HEK293 (cell line): ENCODE measurements around the gene FGD6.
A peak's percentile ranks its signal among the peaks of the same experiment; 100 is the strongest.

Source experiments
- ATF2 ChIP-seq: fragments of 450-650 bp; formaldehyde crosslinking; IDR thresholded peaks from 2 replicates; pipeline ENCODE4 v1.5.1; 2016; ENCODE audit warnings: missing biosample characterization, missing genetic modification characterization, low read depth
- EGR2 ChIP-seq: fragments of 450-650 bp; formaldehyde crosslinking; IDR thresholded peaks from 2 replicates; pipeline ENCODE4 v1.5.1; 2016; ENCODE audit warnings: low read depth, missing biosample characterization, missing genetic modification characterization
- FEZF1 ChIP-seq: fragments of 450-650 bp; formaldehyde crosslinking; IDR thresholded peaks from 2 replicates; pipeline ENCODE4 v1.5.1; 2016; ENCODE audit warnings: missing biosample characterization, missing genetic modification characterization
- GLIS1 ChIP-seq: fragments of 450-650 bp; formaldehyde crosslinking; IDR thresholded peaks from 2 replicates; pipeline ENCODE4 v1.5.1; 2016; ENCODE audit warnings: missing biosample characterization, missing genetic modification characterization
- GLIS2 ChIP-seq: fragments of 450-650 bp; formaldehyde crosslinking; IDR thresholded peaks from 2 replicates; pipeline ENCODE4 v1.5.1; 2016; ENCODE audit warnings: missing biosample characterization, missing genetic modification characterization
- HOXC10 ChIP-seq: sonication (generic); formaldehyde crosslinking; IDR thresholded peaks from 2 replicates; pipeline ENCODE4 v1.8.1; 2023; ENCODE audit warnings: mild to moderate bottlenecking, missing genetic modification reagents
- KLF16 ChIP-seq: fragments of 450-650 bp; formaldehyde crosslinking; IDR thresholded peaks from 2 replicates; pipeline ENCODE4 v1.5.1; 2017; ENCODE audit warnings: missing biosample characterization, missing genetic modification characterization
- KLF9 ChIP-seq: fragments of 450-650 bp; formaldehyde crosslinking; IDR thresholded peaks from 2 replicates; pipeline ENCODE4 v1.5.1; 2016; ENCODE audit warnings: missing biosample characterization, missing genetic modification characterization, low read depth
- OVOL3 ChIP-seq: fragments of 450-650 bp; formaldehyde crosslinking; IDR thresholded peaks from 2 replicates; pipeline ENCODE4 v1.5.1; 2016; ENCODE audit warnings: missing biosample characterization, missing genetic modification characterization
- RBAK ChIP-seq: fragments of 450-650 bp; formaldehyde crosslinking; IDR thresholded peaks from 2 replicates; pipeline ENCODE4 v1.5.1; 2016; ENCODE audit warnings: missing biosample characterization, missing genetic modification characterization
- REST ChIP-seq: fragments of 450-650 bp; formaldehyde crosslinking; IDR thresholded peaks from 2 replicates; pipeline ENCODE4 v1.5.1; 2016; ENCODE audit warnings: missing biosample characterization, missing genetic modification characterization
- TRIM28 ChIP-seq: IDR thresholded peaks from 2 replicates; pipeline ENCODE4 v1.6.1; 2011; ENCODE audit warnings: low read length, control low read depth, borderline replicate concordance
- YY1 ChIP-seq: fragments of 450-650 bp; formaldehyde crosslinking; IDR thresholded peaks from 2 replicates; pipeline ENCODE4 v1.5.1; 2018; ENCODE audit warnings: missing biosample characterization, missing genetic modification characterization
- ZFP69B ChIP-seq: fragments of 450-650 bp; formaldehyde crosslinking; IDR thresholded peaks from 2 replicates; pipeline ENCODE4 v1.5.1; 2016; ENCODE audit warnings: missing biosample characterization, missing genetic modification characterization
- ZNF155 ChIP-seq: fragments of 450-650 bp; formaldehyde crosslinking; IDR thresholded peaks from 2 replicates; pipeline ENCODE4 v1.5.1; 2016; ENCODE audit warnings: missing biosample characterization, missing genetic modification characterization
- ZNF169 ChIP-seq: fragments of 450-650 bp; formaldehyde crosslinking; IDR thresholded peaks from 2 replicates; pipeline ENCODE4 v1.5.1; 2016; ENCODE audit warnings: missing biosample characterization, missing genetic modification characterization
- ZNF202 ChIP-seq: fragments of 450-650 bp; formaldehyde crosslinking; IDR thresholded peaks from 2 replicates; pipeline ENCODE4 v1.5.1; 2016; ENCODE audit warnings: missing biosample characterization, missing genetic modification characterization, borderline replicate concordance
- ZNF221 ChIP-seq: fragments of 450-650 bp; formaldehyde crosslinking; IDR thresholded peaks from 2 replicates; pipeline ENCODE4 v1.5.1; 2017; ENCODE audit warnings: missing biosample characterization, missing genetic modification characterization, borderline replicate concordance
- ZNF239 ChIP-seq: fragments of 450-650 bp; formaldehyde crosslinking; IDR thresholded peaks from 2 replicates; pipeline ENCODE4 v1.5.1; 2016; ENCODE audit warnings: missing biosample characterization, missing genetic modification characterization
- ZNF391 ChIP-seq: fragments of 450-650 bp; formaldehyde crosslinking; IDR thresholded peaks from 2 replicates; pipeline ENCODE4 v1.5.1; 2016; ENCODE audit warnings: low read depth, missing biosample characterization, missing genetic modification characterization, borderline replicate concordance
- ZNF596 ChIP-seq: fragments of 450-650 bp; IDR thresholded peaks from 2 replicates; pipeline ENCODE4 v1.5.0; 2018; ENCODE audit warnings: missing biosample characterization, mild to moderate bottlenecking, missing genetic modification characterization, moderate library complexity
- ZNF610 ChIP-seq: fragments of 450-650 bp; formaldehyde crosslinking; IDR thresholded peaks from 2 replicates; pipeline ENCODE4 v1.5.1; 2016; ENCODE audit warnings: missing biosample characterization, missing genetic modification characterization, borderline replicate concordance
- ZNF658 ChIP-seq: fragments of 450-650 bp; formaldehyde crosslinking; IDR thresholded peaks from 2 replicates; pipeline ENCODE4; 2016; ENCODE audit warnings: missing biosample characterization, missing genetic modification characterization
- ZNF660 ChIP-seq: fragments of 450-650 bp; IDR thresholded peaks from 2 replicates; pipeline ENCODE4 v1.5.1; 2018; ENCODE audit warnings: missing biosample characterization, mild to moderate bottlenecking, missing genetic modification characterization
- ZNF664 ChIP-seq: fragments of 450-650 bp; formaldehyde crosslinking; IDR thresholded peaks from 2 replicates; pipeline ENCODE4 v1.5.1; 2016; ENCODE audit warnings: missing biosample characterization, missing genetic modification characterization
- ZNF792 ChIP-seq: fragments of 450-650 bp; formaldehyde crosslinking; IDR thresholded peaks from 2 replicates; pipeline ENCODE4 v1.5.1; 2016; ENCODE audit warnings: missing biosample characterization, missing genetic modification characterization
- TF ChIP-seq, protein P1 (sequence below): fragments of 450-650 bp; formaldehyde crosslinking; IDR thresholded peaks from 2 replicates; pipeline ENCODE4 v1.5.1; 2016; ENCODE audit warnings: missing biosample characterization, missing genetic modification characterization
- TF ChIP-seq, protein P2 (sequence below): fragments of 450-650 bp; formaldehyde crosslinking; IDR thresholded peaks from 2 replicates; pipeline ENCODE4 v1.5.1; 2016; ENCODE audit warnings: missing biosample characterization, missing genetic modification characterization
- TF ChIP-seq, protein P3 (sequence below): fragments of 450-650 bp; formaldehyde crosslinking; IDR thresholded peaks from 2 replicates; pipeline ENCODE4 v1.5.1; 2016; ENCODE audit warnings: missing biosample characterization, missing genetic modification characterization

The FGD6 gene

DNA sequence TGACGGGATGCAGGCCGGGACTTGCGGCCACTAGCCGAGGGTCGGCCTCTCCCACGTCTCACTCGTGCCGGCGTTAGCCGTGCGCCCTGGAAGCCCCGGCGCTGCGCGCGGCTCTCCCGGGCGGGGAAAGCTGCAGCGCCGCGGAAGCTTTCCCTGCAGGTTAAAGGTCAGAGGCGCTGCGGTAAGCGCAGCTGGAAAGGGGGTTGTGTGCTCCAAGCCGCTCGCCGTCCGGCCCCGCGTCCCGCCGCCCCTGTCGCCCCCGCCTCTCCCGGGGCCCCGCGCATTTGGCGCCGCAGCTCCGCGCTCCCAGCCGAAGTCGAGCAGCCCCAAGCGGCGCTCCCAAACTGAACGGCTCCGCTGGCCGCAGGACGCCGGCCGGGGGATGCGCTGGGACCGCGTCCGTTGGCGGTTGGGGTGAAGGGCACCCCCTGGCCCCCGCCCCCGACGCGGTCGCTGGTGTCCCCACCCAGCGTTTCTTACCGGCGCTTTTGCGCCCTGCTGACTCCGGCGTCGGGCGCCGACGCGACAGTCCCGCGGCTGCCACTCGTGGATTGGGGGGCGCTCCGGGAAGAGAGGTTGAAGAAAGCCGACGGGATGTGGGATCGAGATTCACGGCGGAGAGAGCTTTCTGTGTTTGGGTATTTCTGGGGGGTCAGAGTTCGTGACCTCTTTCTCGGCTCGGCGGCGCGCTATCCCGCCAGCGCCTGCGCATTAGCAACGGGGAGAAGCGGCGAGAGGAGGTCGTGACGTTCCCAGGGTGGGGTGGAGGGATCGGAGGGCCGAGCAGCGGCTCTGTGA is 144.2 kb downstream of the FGD6 start, which contains the start of gene NR2C1 (continued):
- TF ChIP-seq, protein P1, sequence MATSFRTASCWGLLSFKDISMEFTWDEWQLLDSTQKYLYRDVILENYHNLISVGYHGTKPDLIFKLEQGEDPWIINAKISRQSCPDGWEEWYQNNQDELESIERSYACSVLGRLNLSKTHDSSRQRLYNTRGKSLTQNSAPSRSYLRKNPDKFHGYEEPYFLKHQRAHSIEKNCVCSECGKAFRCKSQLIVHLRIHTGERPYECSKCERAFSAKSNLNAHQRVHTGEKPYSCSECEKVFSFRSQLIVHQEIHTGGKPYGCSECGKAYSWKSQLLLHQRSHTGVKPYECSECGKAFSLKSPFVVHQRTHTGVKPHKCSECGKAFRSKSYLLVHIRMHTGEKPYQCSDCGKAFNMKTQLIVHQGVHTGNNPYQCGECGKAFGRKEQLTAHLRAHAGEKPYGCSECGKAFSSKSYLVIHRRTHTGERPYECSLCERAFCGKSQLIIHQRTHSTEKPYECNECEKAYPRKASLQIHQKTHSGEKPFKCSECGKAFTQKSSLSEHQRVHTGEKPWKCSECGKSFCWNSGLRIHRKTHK (tag by site-specific recombination): no peak
- TF ChIP-seq, protein P2, sequence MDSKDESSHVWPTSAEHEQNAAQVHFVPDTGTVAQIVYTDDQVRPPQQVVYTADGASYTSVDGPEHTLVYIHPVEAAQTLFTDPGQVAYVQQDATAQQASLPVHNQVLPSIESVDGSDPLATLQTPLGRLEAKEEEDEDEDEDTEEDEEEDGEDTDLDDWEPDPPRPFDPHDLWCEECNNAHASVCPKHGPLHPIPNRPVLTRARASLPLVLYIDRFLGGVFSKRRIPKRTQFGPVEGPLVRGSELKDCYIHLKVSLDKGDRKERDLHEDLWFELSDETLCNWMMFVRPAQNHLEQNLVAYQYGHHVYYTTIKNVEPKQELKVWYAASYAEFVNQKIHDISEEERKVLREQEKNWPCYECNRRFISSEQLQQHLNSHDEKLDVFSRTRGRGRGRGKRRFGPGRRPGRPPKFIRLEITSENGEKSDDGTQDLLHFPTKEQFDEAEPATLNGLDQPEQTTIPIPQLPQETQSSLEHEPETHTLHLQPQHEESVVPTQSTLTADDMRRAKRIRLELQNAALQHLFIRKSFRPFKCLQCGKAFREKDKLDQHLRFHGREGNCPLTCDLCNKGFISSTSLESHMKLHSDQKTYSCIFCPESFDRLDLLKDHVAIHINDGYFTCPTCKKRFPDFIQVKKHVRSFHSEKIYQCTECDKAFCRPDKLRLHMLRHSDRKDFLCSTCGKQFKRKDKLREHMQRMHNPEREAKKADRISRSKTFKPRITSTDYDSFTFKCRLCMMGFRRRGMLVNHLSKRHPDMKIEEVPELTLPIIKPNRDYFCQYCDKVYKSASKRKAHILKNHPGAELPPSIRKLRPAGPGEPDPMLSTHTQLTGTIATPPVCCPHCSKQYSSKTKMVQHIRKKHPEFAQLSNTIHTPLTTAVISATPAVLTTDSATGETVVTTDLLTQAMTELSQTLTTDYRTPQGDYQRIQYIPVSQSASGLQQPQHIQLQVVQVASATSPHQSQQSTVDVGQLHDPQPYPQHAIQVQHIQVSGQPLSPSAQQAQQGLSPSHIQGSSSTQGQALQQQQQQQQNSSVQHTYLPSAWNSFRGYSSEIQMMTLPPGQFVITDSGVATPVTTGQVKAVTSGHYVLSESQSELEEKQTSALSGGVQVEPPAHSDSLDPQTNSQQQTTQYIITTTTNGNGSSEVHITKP (tag by site-specific recombination): no peak
- TF ChIP-seq ZFP69B (tag by site-specific recombination) (no peak), TRIM28 (no peak), EGR2 (tag by site-specific recombination) (no peak), ZNF169 (tag by site-specific recombination) (no peak), RBAK (tag by site-specific recombination) (no peak), YY1 (tag by site-specific recombination) (no peak), ZNF239 (no peak), GLIS1 (tag by site-specific recombination) (peak; percentile 43), KLF16 (tag by site-specific recombination) (peak; percentile 60; the same call in 1 of the 2 replicates), KLF9 (tag by site-specific recombination) (peak; percentile 50; the same call in 1 of the 2 replicates), ZNF202 (no peak), ZNF596 (tag by site-specific recombination) (no peak), ZNF221 (no peak), ATF2 (tag by site-specific recombination) (no peak), OVOL3 (no peak; the same call in 1 of the 2 replicates), ZNF391 (tag by site-specific recombination) (0 out of 2 replicates have a peak, but pooled peaks have one; percentile 13), FEZF1 (tag by site-specific recombination) (peak; percentile 18; the same call in 1 of the 2 replicates), HOXC10 (0 out of 2 replicates have a peak, but pooled peaks have one; percentile 12), ZNF664 (tag by site-specific recombination) (no peak), ZNF792 (tag by site-specific recombination) (no peak), ZNF658 (tag by site-specific recombination) (no peak), ZNF155 (tag by site-specific recombination) (no peak), GLIS2 (tag by site-specific recombination) (peak; percentile 75; the same call in 1 of the 2 replicates), ZNF660 (no peak; the same call in none of the 2 replicates), REST (no peak), ZNF610 (no peak)
- TF ChIP-seq, protein P3, sequence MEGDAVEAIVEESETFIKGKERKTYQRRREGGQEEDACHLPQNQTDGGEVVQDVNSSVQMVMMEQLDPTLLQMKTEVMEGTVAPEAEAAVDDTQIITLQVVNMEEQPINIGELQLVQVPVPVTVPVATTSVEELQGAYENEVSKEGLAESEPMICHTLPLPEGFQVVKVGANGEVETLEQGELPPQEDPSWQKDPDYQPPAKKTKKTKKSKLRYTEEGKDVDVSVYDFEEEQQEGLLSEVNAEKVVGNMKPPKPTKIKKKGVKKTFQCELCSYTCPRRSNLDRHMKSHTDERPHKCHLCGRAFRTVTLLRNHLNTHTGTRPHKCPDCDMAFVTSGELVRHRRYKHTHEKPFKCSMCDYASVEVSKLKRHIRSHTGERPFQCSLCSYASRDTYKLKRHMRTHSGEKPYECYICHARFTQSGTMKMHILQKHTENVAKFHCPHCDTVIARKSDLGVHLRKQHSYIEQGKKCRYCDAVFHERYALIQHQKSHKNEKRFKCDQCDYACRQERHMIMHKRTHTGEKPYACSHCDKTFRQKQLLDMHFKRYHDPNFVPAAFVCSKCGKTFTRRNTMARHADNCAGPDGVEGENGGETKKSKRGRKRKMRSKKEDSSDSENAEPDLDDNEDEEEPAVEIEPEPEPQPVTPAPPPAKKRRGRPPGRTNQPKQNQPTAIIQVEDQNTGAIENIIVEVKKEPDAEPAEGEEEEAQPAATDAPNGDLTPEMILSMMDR: peak; percentile 90
